Liver (tissue), 3 donors: ENCODE measurements around the gene FANCG.

Source experiments
- GABPA ChIP-seq, 2 donors: IDR thresholded peaks in 1 of 2; conservative IDR thresholded peaks in 1 of 2; 2 replicates each; pipeline ENCODE4 v1.6.1; 2016; ENCODE audit warnings: antibody characterized with exemption in 2 of 2, mild to moderate bottlenecking in 1 of 2, moderate library complexity in 1 of 2
- HNF4A ChIP-seq, 2 donors: conservative IDR thresholded peaks; 2 replicates each; pipeline ENCODE4 v1.6.1; 2016; ENCODE audit warnings: antibody characterized with exemption in 2 of 2, mild to moderate bottlenecking in 2 of 2
- JUND ChIP-seq, 2 donors: IDR thresholded peaks; 2 replicates each; pipeline ENCODE4 v1.6.1; 2016; ENCODE audit warnings: antibody characterized with exemption in 2 of 2
- NR2F2 ChIP-seq: IDR thresholded peaks from 2 replicates; pipeline ENCODE4 v1.6.1; 2016; ENCODE audit warnings: antibody characterized with exemption
- RAD21 ChIP-seq, 2 donors: IDR thresholded peaks; 2 replicates each; pipeline ENCODE4 v1.6.1; 2016; ENCODE audit warnings: antibody characterized with exemption in 2 of 2, mild to moderate bottlenecking in 2 of 2
- SP1 ChIP-seq: IDR thresholded peaks from 2 replicates; pipeline ENCODE4 v1.6.1; 2018; ENCODE audit warnings: antibody characterized with exemption, mild to moderate bottlenecking
- YY1 ChIP-seq: IDR thresholded peaks from 2 replicates; pipeline ENCODE4 v1.6.1; 2016; ENCODE audit warnings: antibody characterized with exemption, mild to moderate bottlenecking
- TF ChIP-seq, protein P1 (sequence below): IDR thresholded peaks from 2 replicates; pipeline ENCODE4 v1.6.1; 2016; ENCODE audit warnings: antibody characterized with exemption, mild to moderate bottlenecking
- TF ChIP-seq, protein P2 (sequence below): fragments of 150-350 bp; IDR thresholded peaks from 2 replicates; pipeline ENCODE4 v1.5.1; 2017; ENCODE audit warnings: improper control_type of control experiment, low read depth, low read length; ENCODE audit not compliant: missing input control
- TF ChIP-seq, protein P3 (sequence below): IDR thresholded peaks from 2 replicates; pipeline ENCODE4 v1.6.1; 2016; ENCODE audit warnings: antibody characterized with exemption
- TF ChIP-seq, protein P4 (sequence below): IDR thresholded peaks from 2 replicates; pipeline ENCODE4 v1.6.1; 2016; ENCODE audit warnings: antibody characterized with exemption
- donor health status: healthy.
- donor health status: healthy.

DNA sequence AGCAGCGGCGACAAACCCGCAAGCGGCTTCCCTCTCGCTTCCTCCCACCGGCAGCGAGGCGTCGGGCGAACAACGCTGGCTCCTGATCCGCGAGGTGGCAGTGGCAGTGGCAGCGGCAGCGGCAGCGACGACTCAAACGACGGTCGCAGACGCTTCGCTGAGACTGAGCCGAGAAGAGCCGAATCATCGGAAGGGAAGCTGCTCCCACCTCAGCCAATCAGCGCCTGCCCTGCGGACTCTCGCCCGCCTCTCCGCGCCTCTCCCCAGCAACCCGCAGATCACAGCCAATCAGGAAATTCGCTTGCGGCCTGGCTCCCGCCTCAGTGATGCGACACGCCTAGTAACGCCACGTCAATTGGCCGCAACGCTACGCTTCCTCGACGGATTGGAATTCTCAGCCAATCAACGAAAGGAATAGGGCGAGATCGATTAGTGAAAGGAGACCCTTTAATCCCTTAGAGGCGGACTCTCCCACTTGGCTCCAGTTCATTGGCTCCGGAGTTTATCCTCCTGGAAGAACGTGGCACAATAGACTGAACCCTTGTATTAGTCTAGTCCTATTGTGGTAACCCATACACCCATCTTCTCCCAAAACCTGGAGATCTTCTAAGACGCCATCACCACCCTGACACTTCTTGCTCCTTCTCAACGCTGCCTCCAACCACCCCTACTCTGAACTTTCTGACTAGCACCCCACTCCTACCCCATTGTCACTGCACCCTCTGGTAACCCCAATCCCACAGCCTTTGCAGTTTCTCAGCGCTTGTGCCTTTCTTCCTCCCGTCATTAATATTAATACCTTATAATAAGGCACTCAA is 7.1 kb downstream of the FANCG start, which contains the start of gene VCP:
- TF ChIP-seq, protein P1, sequence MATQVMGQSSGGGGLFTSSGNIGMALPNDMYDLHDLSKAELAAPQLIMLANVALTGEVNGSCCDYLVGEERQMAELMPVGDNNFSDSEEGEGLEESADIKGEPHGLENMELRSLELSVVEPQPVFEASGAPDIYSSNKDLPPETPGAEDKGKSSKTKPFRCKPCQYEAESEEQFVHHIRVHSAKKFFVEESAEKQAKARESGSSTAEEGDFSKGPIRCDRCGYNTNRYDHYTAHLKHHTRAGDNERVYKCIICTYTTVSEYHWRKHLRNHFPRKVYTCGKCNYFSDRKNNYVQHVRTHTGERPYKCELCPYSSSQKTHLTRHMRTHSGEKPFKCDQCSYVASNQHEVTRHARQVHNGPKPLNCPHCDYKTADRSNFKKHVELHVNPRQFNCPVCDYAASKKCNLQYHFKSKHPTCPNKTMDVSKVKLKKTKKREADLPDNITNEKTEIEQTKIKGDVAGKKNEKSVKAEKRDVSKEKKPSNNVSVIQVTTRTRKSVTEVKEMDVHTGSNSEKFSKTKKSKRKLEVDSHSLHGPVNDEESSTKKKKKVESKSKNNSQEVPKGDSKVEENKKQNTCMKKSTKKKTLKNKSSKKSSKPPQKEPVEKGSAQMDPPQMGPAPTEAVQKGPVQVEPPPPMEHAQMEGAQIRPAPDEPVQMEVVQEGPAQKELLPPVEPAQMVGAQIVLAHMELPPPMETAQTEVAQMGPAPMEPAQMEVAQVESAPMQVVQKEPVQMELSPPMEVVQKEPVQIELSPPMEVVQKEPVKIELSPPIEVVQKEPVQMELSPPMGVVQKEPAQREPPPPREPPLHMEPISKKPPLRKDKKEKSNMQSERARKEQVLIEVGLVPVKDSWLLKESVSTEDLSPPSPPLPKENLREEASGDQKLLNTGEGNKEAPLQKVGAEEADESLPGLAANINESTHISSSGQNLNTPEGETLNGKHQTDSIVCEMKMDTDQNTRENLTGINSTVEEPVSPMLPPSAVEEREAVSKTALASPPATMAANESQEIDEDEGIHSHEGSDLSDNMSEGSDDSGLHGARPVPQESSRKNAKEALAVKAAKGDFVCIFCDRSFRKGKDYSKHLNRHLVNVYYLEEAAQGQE = peak; percentile 63
- no peak for TF ChIP-seq RAD21 (IDR thresholded peaks at IDR 0.05)
- TF ChIP-seq, protein P2, sequence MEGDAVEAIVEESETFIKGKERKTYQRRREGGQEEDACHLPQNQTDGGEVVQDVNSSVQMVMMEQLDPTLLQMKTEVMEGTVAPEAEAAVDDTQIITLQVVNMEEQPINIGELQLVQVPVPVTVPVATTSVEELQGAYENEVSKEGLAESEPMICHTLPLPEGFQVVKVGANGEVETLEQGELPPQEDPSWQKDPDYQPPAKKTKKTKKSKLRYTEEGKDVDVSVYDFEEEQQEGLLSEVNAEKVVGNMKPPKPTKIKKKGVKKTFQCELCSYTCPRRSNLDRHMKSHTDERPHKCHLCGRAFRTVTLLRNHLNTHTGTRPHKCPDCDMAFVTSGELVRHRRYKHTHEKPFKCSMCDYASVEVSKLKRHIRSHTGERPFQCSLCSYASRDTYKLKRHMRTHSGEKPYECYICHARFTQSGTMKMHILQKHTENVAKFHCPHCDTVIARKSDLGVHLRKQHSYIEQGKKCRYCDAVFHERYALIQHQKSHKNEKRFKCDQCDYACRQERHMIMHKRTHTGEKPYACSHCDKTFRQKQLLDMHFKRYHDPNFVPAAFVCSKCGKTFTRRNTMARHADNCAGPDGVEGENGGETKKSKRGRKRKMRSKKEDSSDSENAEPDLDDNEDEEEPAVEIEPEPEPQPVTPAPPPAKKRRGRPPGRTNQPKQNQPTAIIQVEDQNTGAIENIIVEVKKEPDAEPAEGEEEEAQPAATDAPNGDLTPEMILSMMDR = no peak
- TF ChIP-seq GABPA (IDR thresholded peaks at IDR 0.05 in 1 of 2, conservative IDR thresholded peaks at IDR 0.05 in 1 of 2) = peak in 1 of 2 donors; percentile 49
- TF ChIP-seq, protein P3, sequence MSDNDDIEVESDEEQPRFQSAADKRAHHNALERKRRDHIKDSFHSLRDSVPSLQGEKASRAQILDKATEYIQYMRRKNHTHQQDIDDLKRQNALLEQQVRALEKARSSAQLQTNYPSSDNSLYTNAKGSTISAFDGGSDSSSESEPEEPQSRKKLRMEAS = no peak
- TF ChIP-seq JUND (IDR thresholded peaks at IDR 0.05) = no peak
- TF ChIP-seq, protein P4, sequence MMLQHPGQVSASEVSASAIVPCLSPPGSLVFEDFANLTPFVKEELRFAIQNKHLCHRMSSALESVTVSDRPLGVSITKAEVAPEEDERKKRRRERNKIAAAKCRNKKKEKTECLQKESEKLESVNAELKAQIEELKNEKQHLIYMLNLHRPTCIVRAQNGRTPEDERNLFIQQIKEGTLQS = no peak
- peak; percentile 95 for TF ChIP-seq SP1
- TF ChIP-seq YY1 = peak; percentile 51
- TF ChIP-seq NR2F2 = no peak
- TF ChIP-seq HNF4A (conservative IDR thresholded peaks at IDR 0.05) = peak; percentile 44 to 55
